HG02571 (cell line): ENCODE data around the gene C5AR1.
"Not testable (repeated sequence)": the region's sequence is repeated elsewhere in the genome, so short reads cannot be mapped to it uniquely, and the experiment has no call there.

ENCODE experiments used
- ATAC-seq: cut with Tn5 transposase; IDR thresholded peaks from one replicate; pipeline ENCODE4 v1.9.1; 2021; ENCODE audit warnings: mild to moderate bottlenecking, moderate library complexity; ENCODE audit not compliant: unreplicated experiment

The C5AR1 gene

DNA sequence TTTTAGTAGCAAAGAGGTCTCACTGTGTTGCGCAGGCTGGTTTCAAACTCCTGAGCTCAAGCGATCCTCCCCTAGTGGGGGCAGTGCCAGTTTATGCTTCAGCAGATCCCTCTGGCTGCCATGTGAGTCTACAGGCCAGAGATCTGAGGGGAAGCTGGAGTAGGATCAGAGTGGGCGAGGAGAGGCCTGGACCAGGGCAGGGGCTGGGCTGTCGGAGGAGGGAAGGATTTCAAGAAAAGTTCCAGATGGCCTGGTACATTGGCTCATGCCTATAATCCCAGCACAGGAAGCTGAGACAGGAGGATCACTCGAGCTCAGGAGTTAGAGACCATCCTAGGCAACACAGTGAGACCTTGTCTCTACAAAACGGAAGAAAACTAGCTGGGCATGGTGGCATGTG is 49.3 kb downstream of the C5AR1 start:
- no peak for ATAC-seq

- no peak for ATAC-seq
Observed at GRCh38 chr19:47362321-47362720, 52.7 kb downstream of the C5AR1 start.

- ATAC-seq, result no peak
Observed at GRCh38 chr19:47363758-47364531, 54.3 kb downstream of the C5AR1 start.

DNA sequence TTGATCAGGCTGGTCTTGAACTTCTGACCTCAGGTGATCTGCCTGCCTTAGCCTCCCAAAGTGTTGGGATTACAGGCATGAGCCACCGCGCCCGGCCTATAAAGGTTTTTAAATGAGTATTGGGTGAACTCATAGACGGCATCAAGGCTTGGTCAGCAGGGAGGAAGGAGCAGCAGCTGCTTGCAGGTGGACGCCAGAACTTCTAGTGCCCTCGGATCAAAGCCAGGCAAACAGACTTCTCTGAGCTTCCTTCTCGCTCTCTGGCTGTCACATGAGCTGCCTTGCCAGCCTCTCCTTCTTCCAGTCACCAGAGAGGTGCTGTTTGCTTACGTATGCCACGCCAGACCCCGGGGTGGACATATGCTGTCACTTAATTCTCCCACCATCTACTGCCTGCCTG is 55.8 kb downstream of the C5AR1 start:
- not testable (repeated sequence) for ATAC-seq

- no peak for ATAC-seq
Observed at GRCh38 chr19:47370045-47370611, 60.5 kb downstream of the C5AR1 start.

- ATAC-seq, result no peak
Observed at GRCh38 chr19:47371261-47371660, 61.6 kb downstream of the C5AR1 start.
